GM19468 (cell line): ENCODE data around the gene SRRD.

Experiments
- ATAC-seq: cut with Tn5 transposase; IDR thresholded peaks from one replicate; pipeline ENCODE4 v1.9.1; 2021; ENCODE audit warnings: mild to moderate bottlenecking, moderate library complexity, moderate number of reproducible peaks; ENCODE audit not compliant: unreplicated experiment; ENCODE audit errors: extremely low read depth

SRRD gene

DNA sequence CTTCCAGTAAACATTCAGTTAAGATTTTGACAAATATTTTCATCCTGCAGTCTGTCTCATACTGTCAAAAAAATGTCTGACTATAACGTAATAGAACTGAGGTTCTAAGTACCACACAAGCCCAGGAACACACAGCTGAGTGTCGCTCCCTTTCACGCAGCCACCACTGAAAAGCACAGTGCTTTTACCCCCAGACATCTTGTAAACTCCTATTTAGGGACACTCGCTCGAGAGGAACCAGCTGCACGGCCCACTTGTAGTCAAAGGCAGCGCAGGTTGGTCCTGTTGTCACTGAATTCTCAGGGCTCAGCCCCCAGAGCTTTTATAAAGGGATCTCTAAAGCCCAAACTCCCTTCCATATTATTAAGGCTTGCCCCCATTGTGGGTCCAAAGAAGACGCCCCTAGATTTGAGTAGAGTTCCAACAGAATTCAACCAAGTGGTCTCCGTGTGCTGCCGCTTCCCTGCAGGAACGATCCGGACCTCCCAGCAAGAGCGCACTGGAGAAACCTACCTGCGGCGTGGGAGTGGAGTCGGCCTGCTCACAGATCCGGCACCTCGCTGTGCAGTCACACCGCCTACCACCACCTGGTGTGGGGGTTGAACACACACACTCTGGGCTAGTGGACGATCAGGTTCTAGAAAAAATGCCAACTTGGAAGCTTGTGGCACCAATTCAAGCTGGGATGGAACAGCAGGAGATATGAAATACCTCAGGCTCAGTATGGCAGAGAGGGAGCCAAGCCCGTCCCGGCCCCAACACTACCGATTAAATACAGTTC lies 31.3 kb upstream of the SRRD start:
- ATAC-seq = no peak

GRCh38 chr22:26453216-26453615 lies 30.5 kb upstream of the SRRD start:
- ATAC-seq = no peak

- ATAC-seq = no peak
These were observed 29.7 kb upstream of the SRRD start for GRCh38 chr22:26453812-26454500.

DNA sequence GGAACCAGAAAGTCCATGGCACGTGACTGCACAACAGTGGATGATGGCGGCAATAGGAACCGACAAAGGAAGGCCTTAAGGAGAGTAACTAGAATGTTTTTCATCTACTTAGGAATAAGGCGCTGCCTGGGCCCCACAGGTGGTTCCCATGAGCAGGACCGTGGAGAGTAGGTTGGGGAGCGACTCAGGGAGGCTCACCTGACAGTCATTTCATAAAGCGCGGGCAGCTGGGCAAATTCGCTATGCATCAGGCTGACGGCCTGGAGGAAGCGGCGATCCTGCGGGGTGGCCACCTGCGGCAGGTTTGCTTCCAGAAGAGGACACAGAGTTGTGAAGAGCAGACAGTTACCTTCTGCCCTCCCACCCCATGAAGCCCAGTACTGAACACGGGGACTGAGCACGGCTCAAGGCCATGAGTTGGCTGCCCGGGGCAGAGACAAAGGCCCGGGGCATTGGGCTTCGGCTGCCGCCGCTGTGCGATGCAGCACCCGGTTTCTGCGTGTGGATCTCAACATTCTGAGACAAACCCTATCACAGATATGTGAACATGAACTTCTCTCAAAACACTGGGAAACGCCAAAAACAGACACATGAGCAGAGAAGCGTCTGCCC lies 25.9 kb upstream of the SRRD start:
- no peak for ATAC-seq

DNA sequence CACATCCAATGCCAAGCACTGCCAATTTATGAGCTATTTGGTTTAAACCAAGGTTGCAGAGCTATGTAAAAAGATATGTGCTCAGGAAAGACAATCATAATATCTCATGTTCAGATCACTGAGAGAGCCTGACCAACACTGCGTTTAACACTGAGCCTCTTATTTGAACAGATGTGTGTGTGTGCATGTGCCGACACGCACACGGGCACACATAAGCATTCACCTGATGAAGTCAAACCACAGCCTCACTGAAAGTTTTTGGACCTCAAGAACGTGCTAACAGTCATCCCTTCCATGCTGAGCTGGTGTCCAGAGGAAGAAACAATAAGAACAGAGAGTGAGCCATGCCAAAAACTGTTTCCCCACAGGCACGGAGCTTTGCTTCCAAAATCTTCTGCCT lies 23.5 kb upstream of the SRRD start:
- no peak for ATAC-seq

DNA sequence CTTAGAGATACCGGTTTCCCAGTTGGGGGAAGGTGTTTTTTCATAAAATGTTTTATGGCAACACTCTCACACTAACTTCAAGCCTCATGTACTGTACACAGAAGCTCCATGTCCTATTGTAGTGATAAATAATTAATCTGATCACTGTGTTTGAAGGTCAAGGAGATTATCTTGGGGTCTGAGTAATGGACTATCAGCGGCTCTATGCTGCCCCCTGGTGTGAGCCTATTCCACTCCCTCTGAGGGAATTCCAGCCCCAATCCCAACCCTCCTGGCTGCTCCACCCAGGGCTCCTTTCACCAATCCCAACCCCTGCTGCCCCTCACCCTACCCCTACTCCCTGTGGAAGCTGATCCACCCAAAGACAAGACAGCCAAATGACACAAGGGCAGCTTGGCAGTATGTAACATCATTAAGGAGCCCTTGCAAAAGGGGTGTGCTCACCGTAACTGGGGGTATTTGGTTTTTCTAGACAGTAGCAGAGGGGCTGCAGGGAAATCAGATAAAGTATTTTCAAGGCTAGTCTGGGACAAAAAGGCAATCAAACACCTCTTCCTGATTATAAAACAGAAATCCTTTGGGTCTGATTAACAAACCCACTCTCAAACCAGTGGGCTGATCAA lies 22.4 kb upstream of the SRRD start:
- ATAC-seq = no peak

- no peak for ATAC-seq
These were observed 21.6 kb upstream of the SRRD start for GRCh38 chr22:26462051-26462450.

- no peak for ATAC-seq
These were observed 21.0 kb upstream of the SRRD start for GRCh38 chr22:26462641-26463040.

GRCh38 chr22:26463101-26463661 lies 20.5 kb upstream of the SRRD start:
- no peak for ATAC-seq

- ATAC-seq = no peak
These were observed 20.0 kb upstream of the SRRD start for GRCh38 chr22:26463688-26464087.

- no peak for ATAC-seq
These were observed 19.4 kb upstream of the SRRD start for GRCh38 chr22:26464312-26464711.

- no peak for ATAC-seq
These were observed 17.5 kb upstream of the SRRD start for GRCh38 chr22:26466196-26466595.

GRCh38 chr22:26470807-26471206 lies 12.9 kb upstream of the SRRD start:
- no peak for ATAC-seq

DNA sequence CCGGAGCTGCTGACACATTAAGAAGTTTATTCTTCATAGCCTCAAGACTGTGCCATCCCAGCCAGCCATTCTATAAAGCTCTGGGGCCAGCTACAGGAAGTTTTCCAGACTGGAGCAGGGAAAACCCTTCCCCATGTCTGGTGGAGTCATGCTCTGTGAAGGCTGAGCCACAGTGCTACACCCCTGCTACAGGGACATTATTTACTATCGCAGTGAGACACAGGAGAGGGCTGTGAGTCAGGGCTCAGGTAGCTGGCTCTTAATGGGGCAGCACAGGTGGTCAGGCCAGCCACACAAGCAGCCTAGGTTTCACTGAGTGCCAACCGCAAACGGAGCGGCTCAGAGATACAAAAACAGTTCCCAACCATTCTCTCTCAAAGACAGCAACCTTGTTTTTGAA lies 12.2 kb upstream of the SRRD start:
- ATAC-seq = no peak

DNA sequence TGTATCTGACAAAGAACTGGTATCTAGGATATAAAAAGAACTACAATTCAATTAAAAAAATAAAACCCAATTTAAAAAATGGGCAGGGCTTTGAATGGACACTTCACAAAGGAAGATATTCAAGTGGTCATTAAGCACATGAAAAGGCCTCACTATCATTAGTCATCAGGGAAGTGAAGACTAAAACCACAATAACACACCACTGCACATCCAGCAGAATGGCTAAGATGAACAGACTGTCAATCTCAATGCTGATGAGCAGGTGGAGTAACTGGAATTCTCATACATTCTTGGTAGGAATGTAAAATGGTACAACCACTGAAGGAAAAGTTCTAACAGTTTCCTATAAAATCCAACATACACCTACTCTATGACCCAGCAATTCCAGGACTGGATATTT lies 9.0 kb upstream of the SRRD start:
- ATAC-seq = no peak

- no peak for ATAC-seq
These were observed 6.9 kb upstream of the SRRD start for GRCh38 chr22:26476705-26477340.

GRCh38 chr22:26477341-26477731 lies 6.3 kb upstream of the SRRD start:
- ATAC-seq = no peak

- ATAC-seq = no peak
These were observed 4.5 kb upstream of the SRRD start for GRCh38 chr22:26479043-26479791.

DNA sequence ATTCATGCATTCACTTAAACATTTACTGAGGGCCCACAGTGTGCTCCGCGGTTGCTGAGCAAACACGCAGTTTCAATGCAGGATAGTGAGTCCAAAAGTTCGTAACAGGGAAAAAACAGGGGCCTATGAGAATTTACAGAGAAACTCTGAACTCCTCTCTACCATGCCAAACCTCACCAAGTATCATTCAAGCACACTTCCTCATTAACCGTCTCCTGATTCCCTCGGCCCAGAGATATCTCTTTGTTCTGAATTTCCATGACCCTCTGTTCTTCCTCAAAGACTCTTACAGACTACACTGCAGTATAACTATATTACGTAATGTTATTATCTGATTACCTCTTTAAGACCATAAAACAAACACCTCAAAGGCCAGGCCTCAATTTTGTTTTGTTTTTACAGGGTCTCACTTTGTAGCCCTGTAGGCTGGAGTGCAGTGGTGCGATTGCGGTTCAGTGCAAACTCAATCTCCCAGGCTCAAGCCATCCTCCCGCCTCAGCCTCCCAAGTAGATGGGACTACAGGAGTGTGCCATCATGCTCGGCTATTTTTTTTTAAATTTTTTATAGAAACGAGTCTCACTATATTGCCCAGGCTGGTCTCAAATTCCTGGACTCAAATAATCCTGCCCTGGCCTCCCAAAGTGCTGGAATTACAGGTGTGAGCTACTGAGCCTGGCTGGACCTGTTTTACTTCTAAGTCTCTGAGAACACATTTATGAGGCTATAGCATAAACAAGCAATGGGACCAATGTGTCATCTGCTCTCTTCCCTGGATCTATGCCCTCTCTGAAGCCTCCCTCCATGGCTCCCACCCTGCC lies 3.7 kb upstream of the SRRD start:
- ATAC-seq = no peak
